HG03097 (cell line): ENCODE data around the gene ADCY3.

ENCODE experiments used
- ATAC-seq: cut with Tn5 transposase; IDR thresholded peaks from one replicate; pipeline ENCODE4 v1.9.1; 2021; ENCODE audit not compliant: unreplicated experiment, low FRiP score

Gene ADCY3

DNA sequence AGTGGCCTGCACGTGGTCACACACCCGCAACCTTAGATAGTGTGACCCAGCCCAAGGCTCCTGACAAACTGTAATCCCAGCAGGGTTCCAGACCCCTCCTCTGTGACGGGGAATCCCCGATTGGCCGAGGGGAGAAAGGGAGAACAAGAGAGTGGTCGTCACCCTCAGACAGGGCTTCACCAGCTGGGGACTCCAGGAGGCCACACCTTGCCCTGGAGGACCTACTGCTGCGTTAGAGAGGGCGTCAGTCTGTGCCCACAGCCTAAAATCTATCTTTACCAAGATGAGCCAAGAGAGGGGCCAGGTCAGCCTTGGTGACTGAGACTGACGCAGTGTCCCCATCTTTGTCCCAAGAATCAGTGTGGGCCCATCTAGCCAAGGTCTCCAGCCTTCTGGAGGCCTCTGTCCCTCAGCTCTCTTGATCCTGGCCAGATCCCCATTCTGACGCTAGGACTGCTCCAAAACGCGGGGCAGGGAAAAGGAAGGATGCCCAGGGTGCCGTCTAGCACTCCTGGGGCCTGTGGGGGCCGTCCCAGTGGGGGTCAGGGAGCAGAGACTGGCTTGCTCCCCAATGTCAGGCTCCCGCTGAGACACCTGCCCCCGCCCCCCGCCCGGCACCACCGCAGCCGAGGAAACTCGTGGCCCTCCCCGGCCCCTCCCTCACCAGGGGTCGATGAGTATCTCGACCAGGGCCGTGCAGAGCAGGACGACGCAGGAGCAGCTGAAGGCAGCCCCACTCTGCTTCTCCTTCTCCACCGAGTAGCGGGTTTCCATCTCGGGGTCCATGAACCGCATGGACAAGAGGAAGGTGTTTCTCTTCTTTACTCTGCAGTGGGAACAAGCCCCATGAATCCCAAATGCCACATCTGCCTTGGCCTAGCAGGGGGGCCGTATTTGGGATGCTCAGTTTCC lies 86.0 kb downstream of the ADCY3 start:
- no peak for ATAC-seq

DNA sequence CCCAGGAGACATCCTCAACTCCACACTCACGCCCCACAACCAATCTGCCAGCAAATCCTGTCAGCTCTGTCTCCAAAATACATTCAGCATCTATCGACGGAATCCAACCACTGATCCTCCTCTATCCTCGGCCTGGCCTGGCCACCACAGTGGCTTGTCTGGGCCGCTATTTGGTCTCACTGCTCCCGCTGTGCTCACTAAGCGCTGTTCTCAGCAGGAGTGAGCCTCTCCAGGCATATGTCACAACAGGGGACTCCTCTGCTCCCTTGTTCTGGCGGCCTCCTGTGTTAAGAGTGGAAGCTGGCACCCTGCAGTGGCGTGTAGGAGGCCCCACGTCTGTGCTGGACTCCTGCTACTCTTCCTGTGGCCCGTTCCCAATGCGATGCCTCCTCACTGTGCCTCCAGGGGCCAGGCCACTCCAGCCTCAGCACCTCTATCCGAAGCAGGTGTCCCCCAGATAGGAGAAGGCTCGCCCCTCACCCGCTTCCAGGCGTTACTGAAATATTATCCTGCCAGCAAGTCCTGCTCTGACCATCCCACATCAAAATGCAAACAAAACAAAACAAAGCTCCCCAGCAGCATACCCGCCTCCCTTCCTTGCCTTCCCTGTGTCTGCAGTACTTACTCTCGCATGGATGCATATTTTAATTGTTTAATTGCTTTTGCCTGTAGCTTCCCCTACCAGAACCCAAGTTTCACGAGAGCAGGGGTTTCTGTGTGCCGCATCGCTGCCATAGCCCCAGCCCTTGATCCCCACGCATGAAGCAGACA lies 86.9 kb downstream of the ADCY3 start:
- no peak for ATAC-seq

DNA sequence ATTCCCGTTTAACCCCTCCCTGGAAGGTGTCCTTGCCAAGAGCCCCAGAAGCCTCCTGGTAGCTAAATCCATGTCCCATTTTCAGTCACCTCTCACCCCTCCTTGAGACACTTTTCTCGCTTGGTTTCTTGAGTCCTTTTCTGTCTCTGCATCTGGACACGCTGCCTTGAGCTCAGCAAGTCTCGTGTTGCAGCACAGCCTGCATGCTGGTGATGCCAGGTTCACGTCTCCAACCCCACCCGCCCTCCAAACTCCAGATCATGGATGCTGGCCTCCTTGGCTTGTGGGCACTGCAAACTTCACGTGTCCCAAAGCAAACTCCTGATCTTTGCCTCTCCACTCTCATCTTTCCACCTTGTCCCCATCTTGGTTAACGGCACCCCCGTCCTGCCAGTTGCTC lies 87.5 kb downstream of the ADCY3 start:
- no peak for ATAC-seq

DNA sequence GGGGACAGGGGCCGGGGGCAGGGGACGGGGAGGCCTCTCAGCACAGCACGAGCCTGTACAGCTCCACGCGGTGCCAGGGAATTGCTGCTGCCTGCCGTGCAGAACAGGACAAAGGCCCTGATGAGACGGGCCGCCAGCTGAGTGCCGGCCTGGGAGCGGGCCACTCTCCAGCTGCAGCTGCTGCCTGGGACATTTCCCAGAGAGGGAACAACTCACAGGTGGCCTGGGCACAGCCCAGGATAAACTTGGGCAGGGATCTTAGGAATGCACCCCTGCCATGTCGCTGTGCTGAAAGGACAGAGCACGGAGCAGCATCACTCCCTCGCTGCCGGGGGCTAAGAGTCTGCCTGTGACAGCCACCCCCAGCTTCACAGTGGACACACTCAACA lies 88.0 kb downstream of the ADCY3 start:
- ATAC-seq: no peak

DNA sequence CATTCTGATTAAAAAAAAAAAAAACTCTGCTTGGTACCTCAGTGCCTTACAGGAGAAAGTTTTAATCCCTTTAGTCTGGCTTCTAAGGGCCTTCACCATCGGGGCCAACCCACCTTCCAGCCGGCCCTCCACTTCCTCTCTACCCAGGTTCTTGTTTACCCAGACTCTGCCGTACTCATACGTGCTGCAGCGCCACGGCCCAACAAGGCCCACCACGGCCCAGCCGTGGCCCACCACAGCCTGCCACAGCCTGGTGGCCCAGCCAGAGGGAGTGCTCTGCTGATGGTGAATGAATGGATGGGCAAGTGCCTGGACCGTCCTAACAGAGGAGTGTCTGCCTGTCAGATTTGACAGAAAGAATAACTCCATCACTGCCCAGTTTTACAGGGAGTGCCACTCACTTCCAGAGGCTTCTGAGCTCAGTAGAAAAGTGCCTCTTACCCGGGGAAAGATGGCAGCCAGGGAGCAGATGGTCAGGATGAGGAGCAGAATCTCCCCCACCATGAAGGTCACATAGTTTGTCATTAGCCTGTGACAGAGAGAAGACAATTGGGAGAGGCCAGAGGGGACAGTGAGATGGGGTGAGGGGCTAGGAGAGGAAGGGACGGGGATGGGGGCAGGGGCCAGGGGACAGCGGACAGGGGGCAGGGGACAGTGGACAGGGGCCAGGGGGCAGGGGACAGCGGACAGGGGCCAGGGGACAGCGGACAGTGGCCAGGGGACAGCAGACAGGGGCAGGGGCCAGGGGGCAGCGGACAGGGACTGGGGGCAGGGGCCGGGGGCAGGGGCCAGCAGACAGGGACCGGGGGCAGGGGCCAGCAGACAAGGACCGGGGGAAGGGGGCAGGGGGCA lies 88.6 kb downstream of the ADCY3 start:
- ATAC-seq: no peak

DNA sequence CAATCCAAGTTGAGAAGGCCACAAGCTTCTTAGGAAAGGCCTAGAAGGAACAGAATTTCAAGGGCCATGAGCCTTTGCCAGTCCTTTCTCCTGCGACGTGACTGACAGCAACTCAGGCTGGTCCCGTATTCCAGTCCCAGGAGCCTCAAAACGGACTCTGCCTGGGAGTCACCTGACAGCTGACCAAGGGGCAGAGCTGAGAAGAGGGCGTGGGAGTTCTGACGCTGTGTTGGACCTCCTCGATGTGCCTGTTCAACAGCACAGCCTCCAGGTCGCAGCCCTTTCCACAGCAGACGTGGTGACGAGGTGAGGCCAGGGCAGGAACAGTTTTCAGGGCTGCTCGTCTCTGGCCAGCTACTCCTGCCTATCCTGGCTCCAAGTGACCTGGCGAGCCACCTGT lies 89.3 kb downstream of the ADCY3 start:
- no peak for ATAC-seq

DNA sequence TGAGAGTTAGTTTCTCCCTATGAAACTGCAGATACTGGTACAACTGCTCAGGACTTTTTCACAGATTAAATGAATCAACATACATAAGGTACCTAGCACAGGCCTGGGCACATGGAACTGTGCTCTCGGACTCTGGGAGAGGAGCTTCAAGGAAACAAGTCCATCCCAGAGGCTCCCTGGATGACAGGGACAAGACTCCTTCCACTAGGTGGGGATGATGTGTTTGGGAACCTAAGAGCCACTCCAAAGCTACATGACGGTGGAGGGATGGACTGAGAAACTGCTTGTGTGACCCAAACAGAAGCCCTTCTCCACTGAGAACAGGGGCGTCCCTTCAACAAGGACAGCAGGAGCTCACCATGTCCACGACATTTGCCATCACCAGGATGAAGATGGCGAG lies 89.7 kb downstream of the ADCY3 start:
- no peak for ATAC-seq

DNA sequence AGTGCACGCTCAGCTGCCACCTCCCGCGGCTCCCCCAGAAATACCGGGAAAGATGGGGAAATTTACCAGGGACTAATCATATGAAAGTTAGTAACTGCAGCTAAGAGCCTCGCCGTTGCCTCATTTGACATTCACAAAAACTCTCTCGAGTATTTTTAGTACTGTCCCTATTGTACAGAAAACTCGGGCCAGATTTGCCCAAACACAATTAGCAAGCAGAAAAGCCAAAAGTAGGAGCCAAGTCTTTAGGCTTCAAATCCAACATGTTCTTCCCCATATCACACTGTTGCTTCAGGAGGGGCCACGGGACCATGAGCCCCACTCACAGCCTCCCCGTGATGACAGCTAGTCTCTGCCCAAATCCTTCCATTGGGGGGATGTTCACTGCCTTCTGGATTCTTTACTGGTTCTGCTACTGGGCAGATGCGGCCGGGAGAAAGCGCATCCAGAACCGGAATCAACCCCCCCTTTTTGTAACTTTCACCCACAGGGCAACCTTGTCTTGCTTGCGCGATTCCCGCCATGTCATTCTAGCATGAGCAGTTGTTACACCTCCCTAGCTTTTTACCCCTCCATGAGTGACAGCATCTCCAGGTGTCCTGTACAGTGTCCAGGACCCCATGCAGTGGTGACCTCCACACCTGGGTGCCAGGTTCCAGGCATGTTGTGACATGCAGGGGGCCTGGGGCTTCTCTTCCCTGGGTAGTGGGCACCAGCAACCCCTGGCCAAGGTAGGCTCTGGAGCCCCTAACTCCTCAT lies 91.6 kb downstream of the ADCY3 start:
- ATAC-seq: no peak

DNA sequence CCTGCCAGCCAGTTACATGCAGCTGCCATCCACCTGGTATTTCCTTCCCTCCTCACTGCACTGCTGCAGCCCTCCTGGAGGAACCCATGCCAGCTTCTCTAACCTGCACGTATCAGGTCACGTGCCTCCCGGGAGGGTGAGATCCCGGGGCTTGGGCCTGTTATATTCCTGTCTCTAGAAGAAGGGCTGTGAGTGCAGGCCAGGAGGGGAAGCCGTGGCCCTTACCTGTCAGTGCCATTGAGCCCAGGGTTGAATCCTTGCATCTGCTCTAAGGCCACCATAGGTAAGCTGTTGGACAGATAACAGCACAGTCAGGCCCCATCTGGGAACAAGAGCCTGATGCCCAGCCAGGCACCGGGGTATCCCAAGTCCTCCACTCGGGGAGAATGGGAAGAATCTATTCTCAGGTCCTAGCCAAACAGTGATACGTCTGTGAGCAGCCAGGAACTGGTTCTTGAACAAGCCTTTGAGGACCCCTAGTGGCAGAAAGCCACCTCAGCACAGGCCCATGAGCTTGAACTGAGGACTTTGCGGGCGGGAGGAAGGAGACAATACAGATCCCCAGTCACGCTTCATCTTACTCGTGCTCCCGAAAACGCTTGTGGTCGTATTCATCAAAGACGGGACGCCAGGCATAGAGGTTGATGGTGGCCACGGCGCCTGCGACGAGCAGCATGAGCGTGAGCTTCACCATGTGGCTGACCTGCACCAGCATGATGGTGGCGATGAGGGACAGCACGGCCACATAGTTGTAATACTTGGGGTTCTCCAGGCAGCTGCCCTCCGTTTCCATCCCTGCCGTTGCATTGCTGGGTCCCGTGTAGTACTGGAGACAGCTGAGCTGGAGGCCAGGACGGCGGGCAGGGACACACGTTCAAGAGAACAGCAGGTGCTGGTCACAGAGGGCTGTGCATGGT lies 92.5 kb downstream of the ADCY3 start:
- ATAC-seq: no peak

DNA sequence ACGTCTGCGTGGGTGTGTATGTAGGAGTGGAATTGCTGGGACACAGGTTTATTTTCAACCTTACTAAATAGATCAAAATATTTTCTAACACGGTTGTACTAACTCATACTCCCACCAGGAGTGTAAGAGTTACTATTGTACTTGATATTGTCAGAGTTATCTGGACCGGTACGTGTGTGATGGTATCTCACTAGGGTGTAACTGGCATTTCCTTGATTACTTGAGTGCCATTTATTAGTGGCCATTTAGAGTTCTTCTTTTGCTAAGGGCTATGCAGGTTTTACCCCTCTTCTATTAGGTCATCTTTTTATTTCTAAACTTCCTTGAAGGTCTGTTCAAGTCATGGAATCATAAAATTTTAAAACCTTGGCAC lies 93.3 kb downstream of the ADCY3 start:
- no peak for ATAC-seq

DNA sequence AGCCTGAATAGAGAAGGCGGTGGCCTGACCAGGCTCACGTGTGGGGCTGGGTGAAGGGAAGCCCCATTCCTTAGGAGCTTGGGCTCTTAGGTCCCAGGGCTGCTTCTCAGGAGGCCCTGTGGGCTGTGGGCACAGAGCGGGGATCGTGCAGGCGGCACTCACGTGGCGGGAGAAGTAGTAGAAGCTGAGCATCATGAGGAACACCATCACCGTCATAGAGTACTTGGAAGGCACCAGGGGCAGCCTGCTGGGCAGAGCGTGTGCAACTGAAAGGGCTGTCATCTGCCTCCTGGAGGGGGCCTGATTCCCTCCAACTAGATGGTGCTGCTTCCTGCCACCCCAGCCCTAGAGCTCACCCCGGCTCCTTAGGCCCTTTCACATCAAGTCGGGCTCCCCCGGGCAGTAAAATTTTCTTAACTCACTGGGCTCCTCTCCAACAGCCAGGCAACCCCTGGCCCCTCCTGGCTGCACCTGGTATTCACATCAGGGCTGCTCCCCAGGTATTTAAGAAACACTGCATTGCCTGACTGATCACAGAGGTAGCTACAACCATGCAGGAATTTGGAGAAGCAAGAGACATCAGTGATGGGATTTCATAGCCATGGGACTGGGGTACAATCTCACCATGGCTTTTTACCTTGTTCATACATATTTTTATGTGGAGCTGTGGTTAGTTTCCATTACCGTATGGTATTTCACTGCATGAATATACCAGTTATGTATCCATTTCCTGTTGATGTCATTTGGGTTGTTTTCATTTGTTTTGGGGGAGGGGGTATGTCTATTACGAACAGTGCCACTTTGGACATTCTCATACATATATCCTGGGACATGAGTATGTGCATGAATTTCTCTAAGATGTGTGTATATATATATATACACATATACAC lies 93.9 kb downstream of the ADCY3 start:
- no peak for ATAC-seq

DNA sequence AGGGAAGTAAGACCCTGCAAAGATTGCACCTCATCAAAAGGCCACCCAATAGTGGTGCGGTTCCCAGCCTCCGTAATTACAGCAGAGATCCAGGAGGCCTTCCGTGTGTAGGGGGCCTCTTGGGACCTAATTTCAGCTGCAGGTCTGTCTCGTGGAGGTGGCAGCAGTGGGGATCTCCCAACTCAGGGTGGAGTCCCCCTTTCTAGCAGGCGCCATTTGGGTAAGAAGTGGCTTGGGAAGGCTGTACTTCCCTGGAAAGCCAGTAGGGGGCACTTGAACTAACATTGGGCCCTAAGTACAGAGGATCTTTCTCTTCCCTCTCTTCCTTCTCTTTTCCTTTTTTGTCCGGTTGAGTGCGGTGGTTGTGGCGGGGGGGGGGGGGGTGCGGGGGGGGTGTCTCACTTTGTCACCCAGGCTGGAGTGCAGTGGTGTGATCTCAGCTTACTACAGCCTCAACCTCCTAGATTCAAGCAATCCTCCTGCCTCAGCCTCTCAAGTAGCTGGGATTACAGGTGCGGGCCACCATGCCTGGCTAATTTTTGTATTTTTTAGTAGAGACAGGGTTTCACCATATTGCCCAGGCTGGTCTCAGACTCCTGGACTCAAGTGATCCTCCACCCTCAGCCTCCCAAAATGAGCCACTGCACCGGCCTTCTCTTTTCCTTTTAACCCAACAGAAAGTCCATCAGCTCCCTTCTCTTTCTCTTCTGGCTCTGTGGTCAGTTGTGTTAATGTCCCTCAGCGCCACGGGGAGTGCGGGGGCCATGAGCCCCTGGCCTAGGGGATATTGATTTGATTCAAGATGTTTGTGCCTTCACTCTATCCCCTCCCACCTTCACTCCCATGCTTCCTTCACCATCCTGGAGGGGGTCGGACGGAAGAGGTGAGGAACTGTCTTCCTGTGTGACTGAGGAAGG lies 94.8 kb downstream of the ADCY3 start:
- ATAC-seq: no peak

DNA sequence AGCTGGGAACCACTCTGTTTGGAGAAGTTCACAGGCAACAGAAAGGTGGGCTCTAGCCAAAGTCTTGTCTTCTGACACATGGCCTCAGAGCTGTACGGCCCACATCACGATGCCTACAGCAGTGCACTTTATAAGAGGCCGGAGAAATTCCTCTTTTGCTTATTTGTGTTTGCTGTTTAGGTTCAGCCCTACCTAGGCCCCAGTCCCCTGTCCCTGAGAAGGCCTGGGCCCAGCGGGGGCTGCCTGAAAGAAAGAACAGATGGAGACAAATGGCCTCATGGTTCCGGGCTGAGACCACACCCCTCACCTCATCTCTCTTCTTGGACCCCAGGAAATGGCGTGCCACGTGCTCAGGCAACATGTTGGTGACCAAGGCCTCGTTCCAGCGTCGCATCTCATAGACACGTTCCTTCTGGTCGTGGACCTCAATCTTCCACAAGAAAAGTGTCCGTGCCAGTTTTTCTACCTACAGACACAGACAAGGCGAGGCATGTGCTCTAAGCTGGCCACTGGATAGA lies 95.9 kb downstream of the ADCY3 start:
- no peak for ATAC-seq

DNA sequence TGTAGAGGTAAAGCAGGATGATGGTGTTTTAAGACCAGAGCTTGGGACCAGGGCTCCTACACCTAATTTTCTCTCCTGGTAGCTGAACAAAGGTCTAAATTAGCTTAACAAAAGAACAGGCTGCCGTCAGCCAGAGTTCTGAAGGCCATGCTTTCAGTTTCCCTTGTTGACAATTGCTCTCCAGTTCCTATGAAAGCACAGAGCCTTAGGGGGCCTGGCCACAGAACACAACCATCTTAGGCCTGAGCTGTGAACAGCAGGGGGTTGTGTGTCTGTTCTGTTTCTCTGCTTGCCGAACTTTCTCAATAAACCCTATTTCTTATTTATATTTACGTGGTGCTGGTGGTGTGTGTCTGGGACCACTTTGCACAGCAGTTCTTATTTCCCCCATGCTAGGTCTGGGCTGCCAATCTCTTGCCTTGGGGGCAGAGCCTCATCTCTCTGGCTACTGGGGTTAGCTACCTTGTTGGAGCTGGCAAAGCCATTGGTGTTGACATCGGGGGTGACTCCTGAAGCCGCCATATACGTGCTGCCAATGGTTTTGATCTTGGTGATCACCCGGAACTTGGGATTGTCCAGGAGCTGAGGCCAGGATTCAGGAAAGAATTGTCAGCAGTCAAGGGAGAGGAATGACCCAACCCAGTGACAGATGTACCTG lies 97.9 kb downstream of the ADCY3 start:
- ATAC-seq: no peak

DNA sequence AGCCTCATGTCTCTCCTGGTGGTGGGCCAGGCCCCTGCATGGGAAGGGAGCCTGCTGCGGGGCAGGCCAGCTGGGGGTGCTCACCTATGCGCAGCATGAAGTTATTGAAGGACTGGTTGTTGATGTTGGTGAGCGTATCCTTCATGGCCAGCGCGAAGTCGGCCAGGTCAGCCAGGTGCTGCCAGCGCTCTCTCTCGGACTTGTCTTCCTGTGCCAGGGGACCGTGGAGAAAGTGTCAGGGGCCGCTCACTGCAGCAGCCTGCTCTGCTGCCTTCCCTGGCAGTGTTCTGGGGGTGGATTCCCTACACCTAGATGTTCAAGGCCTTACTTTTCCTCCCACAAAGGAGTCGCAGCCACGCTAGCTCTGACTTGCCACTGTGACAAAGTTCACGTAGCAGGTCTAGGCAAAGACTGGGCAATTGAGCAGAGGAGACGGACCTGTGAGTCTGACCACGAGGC lies 98.6 kb downstream of the ADCY3 start:
- no peak for ATAC-seq

DNA sequence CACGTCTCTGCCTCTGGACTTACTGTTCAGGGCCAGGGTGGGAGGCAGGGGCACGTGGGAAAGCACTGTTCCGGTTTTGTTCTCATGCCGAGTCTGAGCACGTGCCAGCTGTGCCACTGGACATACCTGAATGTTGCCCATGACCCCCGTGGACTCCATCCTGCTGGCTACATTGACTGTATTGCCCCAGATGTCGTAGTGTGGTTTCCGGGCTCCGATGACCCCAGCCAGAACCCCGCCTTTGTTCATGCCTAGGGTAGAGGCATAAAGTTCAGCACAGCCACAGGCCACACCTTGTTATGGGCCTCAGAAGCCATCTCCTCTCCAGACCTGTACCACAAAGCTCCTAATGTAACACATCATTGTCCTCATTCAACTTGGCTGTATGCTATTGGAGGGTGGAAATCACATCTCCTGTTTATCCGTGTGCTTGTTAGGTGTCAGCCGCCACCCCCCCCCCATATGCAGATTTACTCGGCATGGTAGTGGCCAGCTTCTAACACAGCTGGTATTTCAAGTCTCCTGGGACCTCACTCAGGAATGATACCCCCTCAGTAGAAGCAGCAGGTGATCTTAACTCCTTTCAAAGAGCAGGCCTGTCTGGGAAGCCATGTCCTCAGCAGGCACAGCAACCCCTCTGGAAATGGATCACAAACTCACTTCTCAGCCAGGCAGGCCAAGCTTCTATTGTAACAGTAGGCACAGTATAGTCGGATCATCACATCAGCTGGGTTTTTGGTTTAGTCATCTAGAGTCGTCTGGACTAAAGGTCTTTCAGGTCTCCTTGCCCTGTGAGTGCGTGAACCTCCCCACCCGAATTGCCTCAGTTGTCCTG lies 99.2 kb downstream of the ADCY3 start:
- no peak for ATAC-seq
